GM10847 (cell line): ENCODE data around the gene RXRA.

Experiments used
- POLR2A ChIP-seq: IDR thresholded peaks from 2 replicates; pipeline ENCODE4 v1.6.1; 2011; ENCODE audit not compliant: insufficient read length; ENCODE audit errors: extremely low read depth

Gene RXRA

DNA sequence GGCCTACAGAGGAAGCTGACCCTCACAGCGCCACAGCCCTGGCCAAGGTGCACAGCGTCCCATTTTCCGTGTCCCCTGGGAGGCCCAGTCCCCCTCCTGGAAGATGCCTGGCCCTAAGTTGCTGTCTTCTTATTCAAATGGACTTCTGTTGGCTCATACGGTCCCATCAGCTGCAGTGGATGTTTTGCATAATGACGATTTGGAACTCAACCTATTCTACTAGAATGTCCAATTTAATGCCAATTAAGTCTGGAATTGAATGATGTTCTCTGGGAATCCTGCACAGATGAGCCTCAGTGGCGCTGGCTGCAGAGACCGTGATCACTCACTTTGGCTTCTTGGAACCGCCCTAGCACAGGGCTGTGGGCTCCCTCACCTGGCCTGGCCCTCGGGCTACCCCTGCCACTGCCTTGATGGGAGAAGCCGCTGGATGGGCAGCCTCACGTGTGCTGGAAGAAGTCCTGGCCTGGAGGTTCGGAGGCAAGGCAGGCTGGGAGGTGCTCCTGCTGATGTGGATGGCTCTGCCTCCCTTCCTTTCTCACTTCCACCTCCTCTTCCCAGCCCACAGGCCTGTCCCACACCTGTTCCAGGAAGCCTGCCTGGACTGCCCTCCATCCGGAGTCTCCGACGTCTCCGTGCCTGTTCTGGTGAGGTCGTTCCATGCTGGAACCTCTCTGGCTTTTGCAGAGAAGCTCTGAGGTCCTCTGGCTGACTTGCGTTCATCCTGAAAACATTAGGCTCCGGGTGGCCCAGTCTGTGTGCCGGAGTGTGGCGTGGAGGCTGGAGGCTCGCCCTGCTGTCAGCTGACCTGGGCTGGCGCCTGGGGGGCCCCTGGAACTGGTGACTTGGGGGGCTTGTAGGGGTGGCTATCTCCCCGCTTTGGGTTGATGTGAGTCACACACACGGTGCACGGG lies 147.1 kb downstream of the RXRA start:
- TF ChIP-seq POLR2A: no peak

DNA sequence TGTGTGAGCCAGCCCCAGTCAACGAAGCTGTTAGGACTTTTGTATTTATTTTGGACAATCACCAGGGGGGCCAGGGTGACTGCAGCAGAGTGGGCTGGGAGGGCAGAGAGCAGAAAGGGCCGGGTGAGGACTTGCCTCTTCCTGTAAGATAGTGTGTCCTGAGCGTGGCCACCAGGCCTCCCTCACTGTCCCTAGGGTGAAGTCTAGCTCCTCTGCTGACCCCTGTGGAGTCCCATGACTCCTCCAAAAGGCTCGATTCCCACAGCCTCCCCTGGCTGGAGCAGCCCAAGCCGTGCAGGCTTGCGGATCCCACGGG lies 147.8 kb downstream of the RXRA start:
- TF ChIP-seq POLR2A: no peak

DNA sequence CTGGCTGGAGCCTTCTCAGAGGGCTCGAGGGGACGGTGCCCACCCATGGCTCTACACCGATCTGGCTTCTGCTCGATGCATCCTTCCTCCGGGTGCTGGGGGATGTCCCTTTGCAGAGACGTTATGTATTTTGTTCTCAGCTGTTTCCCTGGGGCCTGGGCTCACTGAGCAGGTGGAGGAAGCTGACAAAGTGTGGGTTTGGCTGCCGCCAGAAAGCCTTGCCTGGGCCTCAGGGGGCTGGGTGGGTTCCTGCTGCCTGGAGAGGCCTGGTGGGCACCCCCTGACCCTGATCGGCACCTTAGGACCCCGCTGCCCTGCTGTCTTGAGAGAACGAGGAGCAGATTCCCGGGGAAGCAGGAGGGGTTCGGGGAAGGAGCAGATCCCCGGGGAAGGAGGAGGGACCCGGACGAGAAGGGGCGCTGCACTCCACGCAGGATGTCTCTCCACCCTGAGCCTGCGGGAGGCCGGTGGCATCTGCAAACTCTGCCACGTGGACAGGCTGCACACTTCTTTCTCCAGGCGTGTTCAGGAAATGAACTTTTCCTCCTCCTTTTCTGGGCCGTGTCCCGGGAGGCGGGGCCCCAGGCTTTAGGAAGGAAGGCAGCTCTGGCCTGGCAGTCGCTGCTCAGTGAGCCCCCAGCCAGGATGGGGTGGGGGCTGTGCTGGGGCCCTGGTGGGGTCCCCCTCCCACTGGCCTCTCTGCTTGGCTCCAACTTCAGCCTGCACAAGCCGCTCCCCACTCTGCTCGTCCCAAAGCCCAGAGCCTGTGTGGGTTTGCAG lies 148.9 kb downstream of the RXRA start:
- TF ChIP-seq POLR2A: no peak

DNA sequence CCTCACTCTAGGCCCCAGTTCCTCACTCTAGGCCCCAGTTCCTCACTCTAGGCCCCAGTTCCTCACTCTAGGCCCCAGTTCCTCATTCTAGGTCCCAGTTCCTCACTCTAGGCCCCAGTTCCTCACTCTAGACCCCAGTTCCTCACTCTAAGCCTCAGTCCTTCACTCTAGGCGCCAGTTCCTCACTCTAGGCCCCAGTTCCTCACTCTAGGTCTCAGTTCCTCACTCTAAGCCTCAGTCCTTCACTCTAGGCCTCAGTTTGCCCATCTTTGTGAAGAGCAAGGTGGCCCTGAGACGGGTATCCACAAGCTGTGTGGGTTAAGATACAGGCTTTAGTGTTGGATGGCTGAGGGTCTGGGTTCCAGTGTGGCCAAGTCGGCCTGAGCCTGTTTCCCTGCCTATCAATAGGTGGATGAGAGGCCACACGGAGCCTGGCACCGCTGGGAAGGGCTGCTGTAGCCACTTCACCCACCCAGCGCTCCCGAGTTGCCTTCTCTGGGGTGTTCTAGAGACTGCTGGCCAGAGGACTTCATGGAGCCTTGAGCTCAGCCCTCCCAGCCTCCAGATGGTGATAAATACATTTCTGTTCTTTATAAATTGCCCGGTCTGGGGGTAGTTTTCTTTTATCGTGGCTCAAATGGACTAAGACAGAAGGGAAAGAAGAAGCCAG lies 150.2 kb downstream of the RXRA start:
- TF ChIP-seq POLR2A: no peak

DNA sequence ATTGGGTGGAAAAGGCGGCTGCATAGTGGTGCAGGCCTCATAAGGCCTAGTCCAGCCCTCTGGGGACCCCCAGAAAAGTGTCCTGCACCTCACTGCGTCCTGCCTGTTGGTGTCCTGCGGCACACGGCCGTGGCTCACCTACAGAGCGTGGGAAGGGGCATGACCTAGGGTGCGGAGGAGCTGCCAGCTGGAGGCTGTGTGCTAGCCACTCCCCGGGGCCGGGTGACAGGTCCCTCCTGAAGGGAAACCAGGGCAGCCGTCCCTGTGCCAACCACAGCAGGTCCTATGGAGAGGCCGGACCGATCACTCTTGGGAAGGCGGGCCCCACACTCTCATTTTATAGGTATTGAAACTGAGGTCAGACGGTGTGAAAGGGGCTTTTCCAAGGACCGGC lies 150.7 kb downstream of the RXRA start:
- TF ChIP-seq POLR2A: no peak

DNA sequence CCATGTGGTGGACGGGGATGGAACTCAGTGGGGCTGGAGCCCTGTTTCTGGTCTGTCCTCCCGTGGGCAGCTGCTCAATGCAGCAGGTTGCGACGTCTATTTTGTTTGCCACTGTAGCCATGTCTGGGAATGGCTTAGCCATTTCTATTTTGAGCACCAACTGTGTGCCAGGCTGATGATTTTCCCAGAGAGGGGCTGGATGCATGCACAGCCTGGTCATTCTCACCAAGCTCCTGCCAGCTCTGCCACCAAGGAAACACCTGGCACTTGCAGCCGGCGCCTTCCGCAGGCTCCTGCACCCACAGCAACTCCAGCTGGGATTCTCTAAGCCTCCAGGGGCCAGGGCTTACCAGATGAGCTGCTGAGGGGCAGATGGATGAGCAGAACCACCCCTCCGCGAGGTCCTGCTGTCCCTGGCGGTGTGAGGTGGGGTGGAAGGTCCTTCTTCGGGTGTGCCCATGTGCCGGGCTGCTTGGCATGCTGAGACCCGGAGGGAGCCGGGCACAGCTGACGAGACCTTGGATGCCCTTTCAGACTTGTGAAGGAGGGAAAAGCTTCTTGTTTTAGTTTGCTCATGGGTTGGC lies 151.2 kb downstream of the RXRA start:
- no peak for TF ChIP-seq POLR2A

DNA sequence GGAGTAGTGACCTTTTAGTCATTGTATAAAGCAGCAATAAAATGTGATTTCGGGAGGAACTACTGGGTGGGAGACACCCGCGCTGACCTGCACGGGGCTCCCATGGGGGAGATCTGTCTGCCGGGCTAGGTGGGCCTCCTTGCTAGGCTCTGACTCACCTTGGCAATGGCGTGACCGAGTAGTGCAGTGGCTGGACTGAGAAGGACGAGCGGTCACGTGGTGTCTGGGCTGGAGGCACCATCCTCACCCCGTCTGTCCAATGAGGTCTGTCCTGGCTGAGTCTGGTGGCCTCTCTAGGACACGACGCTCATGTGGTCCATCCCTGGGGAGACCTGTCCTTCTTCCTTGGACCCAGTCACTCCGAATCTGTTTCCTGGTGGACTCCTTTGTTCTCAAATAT lies 151.7 kb downstream of the RXRA start:
- no peak for TF ChIP-seq POLR2A

DNA sequence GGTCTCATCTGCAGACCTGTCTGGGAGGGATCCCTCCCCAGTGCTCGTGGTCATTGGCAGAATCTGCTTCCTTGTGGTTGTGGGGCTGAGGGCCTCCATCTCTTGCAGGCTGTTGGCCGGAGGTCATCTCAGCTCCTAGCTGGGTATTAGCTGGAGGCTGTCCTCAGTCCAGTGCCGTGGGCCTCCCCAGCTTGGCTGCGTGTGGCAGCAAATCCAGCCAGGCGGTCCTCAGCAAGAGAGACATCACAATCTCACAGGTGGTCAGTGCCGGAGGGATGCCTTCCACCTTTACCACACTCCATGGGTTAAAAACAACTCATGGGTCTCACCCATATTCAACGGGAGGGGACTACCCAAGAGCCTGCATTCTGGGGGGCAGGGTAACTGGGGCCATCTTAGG lies 155.5 kb downstream of the RXRA start:
- no peak for TF ChIP-seq POLR2A

DNA sequence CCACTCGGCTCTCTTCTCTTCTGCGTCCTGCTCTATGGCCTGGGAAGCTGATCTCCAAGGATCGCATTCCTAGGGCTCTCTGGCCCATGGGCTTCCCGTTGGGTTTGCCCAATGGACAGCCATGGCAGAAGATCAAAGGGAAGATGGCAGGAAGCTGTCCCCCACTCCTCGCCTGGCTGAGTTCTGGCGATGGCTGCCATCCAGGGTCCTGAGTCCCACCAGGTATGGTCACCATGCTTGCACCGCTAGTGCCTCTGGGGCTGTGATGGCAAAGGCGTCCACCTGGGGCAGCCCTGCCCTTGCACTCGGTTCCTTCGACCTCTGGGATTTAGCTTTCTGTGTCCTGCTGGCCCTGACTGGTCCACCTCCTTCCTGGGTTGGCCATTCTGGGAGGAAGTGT lies 156.0 kb downstream of the RXRA start:
- TF ChIP-seq POLR2A: no peak

DNA sequence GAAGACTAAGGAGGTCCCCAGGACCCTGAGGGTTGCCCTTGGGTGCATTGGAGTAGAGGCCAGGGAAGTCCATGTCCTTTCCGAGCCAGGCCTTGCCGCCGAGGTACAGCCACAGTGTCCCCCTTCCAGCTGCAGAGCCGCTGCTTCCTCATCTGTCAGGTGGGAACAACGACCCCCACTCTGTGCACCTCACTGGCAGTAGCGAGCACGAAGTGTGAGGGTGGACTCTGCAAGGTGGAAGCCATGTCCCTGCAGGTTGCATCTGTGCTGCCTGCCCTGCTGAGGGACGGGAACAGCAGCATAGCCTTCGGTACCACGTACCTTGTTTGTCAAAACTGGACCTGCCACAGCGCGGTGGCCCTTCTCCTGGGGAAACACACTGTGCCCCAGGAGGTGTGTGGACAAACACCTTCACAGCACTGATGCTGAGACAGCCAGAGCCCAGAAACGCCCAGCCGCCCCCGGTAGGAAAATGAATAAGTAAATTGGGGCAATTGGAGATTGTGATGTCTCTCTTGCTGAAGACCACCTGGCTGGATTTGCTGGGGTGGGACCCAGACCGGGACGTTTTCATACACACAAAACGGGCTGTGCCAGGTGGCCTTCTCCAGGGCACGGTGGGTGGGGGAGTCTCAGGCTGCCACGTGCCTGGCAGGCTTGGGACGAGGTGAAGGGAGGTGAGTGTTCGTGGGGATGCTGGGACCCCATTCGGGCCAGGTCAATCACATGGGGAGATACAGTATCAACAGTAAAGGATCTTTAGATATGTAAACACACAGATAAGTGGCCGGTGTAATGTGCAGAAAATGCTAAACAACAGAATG lies 157.3 kb downstream of the RXRA start:
- TF ChIP-seq POLR2A: no peak

DNA sequence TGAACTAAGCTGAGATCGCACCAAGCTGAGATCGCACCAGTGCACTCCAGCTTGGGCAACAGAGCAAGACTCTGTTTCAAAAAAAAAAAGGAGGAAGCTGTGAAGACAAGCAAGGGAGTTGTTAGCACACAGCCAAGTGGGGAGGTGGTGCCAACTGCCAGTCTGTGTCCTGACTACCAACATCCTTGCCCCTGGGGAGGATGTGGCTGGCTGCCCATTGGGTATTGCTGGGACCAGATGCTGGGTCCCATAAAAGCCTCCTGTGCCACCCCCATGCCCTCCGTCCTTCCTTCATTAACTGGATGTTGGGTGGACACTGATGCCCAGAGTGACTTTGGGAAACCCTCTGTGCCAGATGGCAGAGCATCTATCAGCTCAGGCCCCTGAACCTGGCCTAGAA lies 158.2 kb downstream of the RXRA start:
- TF ChIP-seq POLR2A: no peak

DNA sequence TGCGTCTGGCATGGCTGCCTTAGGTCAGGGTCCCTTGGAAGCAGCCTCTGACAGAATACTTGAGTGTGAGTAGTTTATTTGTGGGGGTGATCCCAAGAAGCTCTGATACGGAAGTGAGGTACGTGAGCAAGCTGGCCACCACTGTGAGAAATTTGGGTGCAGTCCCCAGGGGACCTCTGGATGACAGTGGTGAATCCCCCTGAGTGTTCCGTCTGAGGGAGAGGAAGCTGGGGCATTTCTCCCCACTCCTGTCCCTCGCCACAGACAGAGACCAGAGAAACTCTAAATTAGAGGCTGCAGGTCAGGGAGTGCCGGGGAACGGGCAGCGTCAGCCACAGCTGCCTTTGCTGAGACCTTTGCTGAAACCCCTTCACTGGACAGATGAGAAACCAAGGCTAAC lies 159.4 kb downstream of the RXRA start:
- no peak for TF ChIP-seq POLR2A

DNA sequence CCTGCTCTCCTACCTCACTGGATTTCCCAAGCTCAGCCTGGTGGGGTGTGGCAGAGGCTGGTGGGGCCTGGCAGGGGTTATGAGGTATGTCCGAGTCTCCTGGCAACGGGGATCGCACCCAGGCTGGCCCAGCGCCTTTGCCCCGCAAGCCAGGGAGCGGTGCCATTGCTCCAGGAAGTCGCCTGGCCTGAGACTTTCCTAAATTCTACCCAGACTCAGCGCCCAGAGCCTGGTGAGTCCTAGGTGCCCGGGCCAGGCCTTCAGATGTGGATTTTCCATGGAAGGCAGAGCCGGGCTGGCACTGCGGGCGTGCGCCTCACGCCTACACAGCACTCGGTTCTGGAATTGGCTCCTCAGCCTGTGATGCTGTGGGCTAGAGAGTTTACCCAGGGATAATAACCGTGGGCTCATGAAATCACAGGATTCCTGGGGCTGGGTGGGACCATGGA lies 159.9 kb downstream of the RXRA start:
- TF ChIP-seq POLR2A: no peak

DNA sequence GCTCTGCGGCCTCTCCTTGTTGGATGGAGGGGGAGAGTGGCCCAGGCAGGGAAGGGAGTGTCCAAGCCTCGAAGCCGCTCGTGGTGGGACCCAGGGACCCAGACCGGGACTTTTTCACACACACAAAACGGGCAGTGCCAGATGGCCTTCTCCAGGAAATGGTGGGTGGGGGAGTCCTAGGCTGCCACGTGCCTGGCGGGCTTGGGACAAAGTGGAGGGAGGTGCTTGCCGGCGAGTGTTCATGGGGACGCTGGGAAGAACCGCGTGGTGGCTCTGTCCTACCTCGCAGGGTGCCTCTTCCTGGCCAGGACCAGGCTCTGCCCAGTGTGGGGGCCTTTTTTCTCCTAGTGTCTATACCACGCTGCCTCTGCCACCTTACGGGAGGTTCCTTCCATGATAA lies 160.3 kb downstream of the RXRA start:
- no peak for TF ChIP-seq POLR2A
